GM12891 (cell line): ENCODE measurements around the gene ATG14.

Experiments
- SPI1 ChIP-seq: IDR thresholded peaks from 2 replicates; pipeline ENCODE4 v1.6.1; 2011; ENCODE audit warnings: low read depth, low read length, control low read depth
- TAF1 ChIP-seq: IDR thresholded peaks from 2 replicates; pipeline ENCODE4 v1.6.1; 2011; ENCODE audit warnings: low read depth, low read length, control low read depth

DNA sequence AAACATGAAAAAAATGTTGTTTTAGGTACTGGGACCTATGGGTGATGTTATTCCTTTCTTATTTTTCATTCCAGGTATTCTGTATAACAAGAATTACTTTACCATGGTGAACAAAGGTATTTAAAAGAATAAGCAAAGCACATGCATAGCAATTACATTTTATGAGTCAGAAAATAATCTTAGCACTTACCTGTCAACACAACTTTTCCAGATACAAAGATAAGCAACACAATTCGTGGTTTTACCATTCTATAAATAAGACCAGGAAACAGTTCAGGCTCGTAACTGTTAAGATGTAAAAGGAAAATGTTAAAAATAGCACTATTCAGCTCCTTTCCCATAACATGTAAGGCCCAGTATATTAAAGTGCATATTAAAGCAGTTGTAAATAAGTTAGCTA is 12.3 kb upstream of the ATG14 start:
- no peak for TF ChIP-seq TAF1
- no peak for TF ChIP-seq SPI1
